ENCODE data around the gene MAP3K19. TPM values are rescaled to one million over a fixed set of nuclear protein-coding genes. Genes with fewer than 3 reads are reported as not detected.

MAP3K19 gene
- polyA plus RNA-seq, 1 donor (not counting 4 experiments of a cell fraction or from before 2014, with no cell fraction given) = not detected

- Histone ChIP-seq H3K9me3 (ENCODE audit: control insufficient read depth, low read depth, low read length) (no peaks in the 10 kb centered on the region), H3K27ac (ENCODE audit: control insufficient read depth, insufficient read depth, low read length) (peak within 1 kb of the TSS; percentile 99), H3K9me1 (ENCODE audit: control insufficient read depth, extremely low read depth, insufficient read depth, low read length) (no peaks in the 10 kb centered on the region), H2AFZ (ENCODE audit: control insufficient read depth, low read length) (peak within 1 kb of the TSS; percentile 97), H4K20me1 (ENCODE audit: control insufficient read depth, extremely low read depth, insufficient read depth, low read length) (peaks cover 17% of the 10 kb centered on the region), H3K4me1 (ENCODE audit: control insufficient read depth, extremely low read depth, insufficient read depth, low read length) (peaks cover 13% of the 10 kb centered on the region), H3K27me3 (ENCODE audit: control insufficient read depth, extremely low read depth, insufficient read depth, low read length) (no peaks in the 10 kb centered on the region), H3K4me2 (ENCODE audit: control insufficient read depth, extremely low read depth, insufficient read depth, low read depth, low read length) (peak within 1 kb of the TSS; percentile 91), H3K36me3 (ENCODE audit: control insufficient read depth in 2 of 2, extremely low read depth in 1 of 2, insufficient read depth in 2 of 2, low read length in 2 of 2) (no peaks in the 10 kb centered on the region), H3K4me3 (ENCODE audit: control insufficient read depth in 2 of 3, extremely low read depth in 1 of 3, insufficient read depth in 2 of 3, low read depth in 1 of 3, low read length in 3 of 3) (peak within 1 kb of the TSS; percentile 64 to 94 (median 91)), H3K79me2 (ENCODE audit: control insufficient read depth, insufficient read depth, low read length) (peaks cover 50% of the 10 kb centered on the region), H3K9ac (ENCODE audit: control insufficient read depth, extremely low read depth, insufficient read depth, low read length) (peak within 1 kb of the TSS; percentile 99)
- FAIRE-seq (no peak), DNase-seq (ENCODE audit: low read depth, low spot score) (peak; percentile 77)
- dilution Hi-C loops (cut with MboI; ENCODE audit: extremely low pct_ligation_motif_present, low sequenced_read_pairs) = no loop called here
- TF ChIP-seq EZH2 (IDR thresholded peaks at IDR 0.05; ENCODE audit: low read length) = no peak
- peak in 1 of 3 experiments; percentile 24 for TF ChIP-seq CTCF (optimal IDR thresholded peaks at IDR 0.05 in 1 of 3, IDR thresholded peaks at IDR 0.05 in 1 of 3, conservative IDR thresholded peaks at IDR 0.05 in 1 of 3; ENCODE audit: extremely low read depth in 1 of 3, insufficient read depth in 2 of 3, low read length in 3 of 3)
These were observed 128.5 kb downstream of the MAP3K19 start, which contains the start of gene CCNT2 for GRCh38 chr2:134918526-134919340. TSS of gene CCNT2 (plus strand) at chr2:134918822. CDS start at chr2:134918855, 33 bp downstream.

- no peak for FAIRE-seq
- H3K9me1 ChIP-seq (ENCODE audit: control insufficient read depth, extremely low read depth, insufficient read depth, low read length) = no peaks in the 10 kb centered on the region
These were observed 129.2 kb downstream of the MAP3K19 start for GRCh38 chr2:134917888-134918525.

More at GRCh38 chr2:134917888-134918525, 129.2 kb downstream of the MAP3K19 start:
- H4K20me1 ChIP-seq (ENCODE audit: control insufficient read depth, extremely low read depth, insufficient read depth, low read length) = peaks cover 17% of the 10 kb centered on the region
- H3K36me3 ChIP-seq (ENCODE audit: control insufficient read depth in 2 of 2, extremely low read depth in 1 of 2, insufficient read depth in 2 of 2, low read length in 2 of 2) = no peaks in the 10 kb centered on the region
- H3K4me1 ChIP-seq (ENCODE audit: control insufficient read depth, extremely low read depth, insufficient read depth, low read length) = peaks cover 13% of the 10 kb centered on the region
- TF ChIP-seq CTCF (optimal IDR thresholded peaks at IDR 0.05 in 1 of 3, IDR thresholded peaks at IDR 0.05 in 1 of 3, conservative IDR thresholded peaks at IDR 0.05 in 1 of 3; ENCODE audit: extremely low read depth in 1 of 3, insufficient read depth in 2 of 3, low read length in 3 of 3) (peak in 2 of 3 experiments; percentile 29 to 36), EZH2 (IDR thresholded peaks at IDR 0.05; ENCODE audit: low read length) (no peak)
- H3K4me3 ChIP-seq (ENCODE audit: control insufficient read depth in 2 of 3, extremely low read depth in 1 of 3, insufficient read depth in 2 of 3, low read depth in 1 of 3, low read length in 3 of 3) = peak overlapping the region; percentile 64 to 73 (median 68)
- peak overlapping the region; percentile 86 for H3K4me2 ChIP-seq (ENCODE audit: control insufficient read depth, extremely low read depth, insufficient read depth, low read depth, low read length)
- no peaks in the 10 kb centered on the region for H3K9me3 ChIP-seq (ENCODE audit: control insufficient read depth, low read depth, low read length)
- H2AFZ ChIP-seq (ENCODE audit: control insufficient read depth, low read length) = peak overlapping the region; percentile 76
- peaks cover 43% of the 10 kb centered on the region for H3K79me2 ChIP-seq (ENCODE audit: control insufficient read depth, insufficient read depth, low read length)
- H3K9ac ChIP-seq (ENCODE audit: control insufficient read depth, extremely low read depth, insufficient read depth, low read length) = peak overlapping the region; percentile 76
- H3K27ac ChIP-seq (ENCODE audit: control insufficient read depth, insufficient read depth, low read length) = peak overlapping the region; percentile 82
- peak; percentile 25 for DNase-seq (ENCODE audit: low read depth, low spot score)
- H3K27me3 ChIP-seq (ENCODE audit: control insufficient read depth, extremely low read depth, insufficient read depth, low read length) = no peaks in the 10 kb centered on the region
- dilution Hi-C loops (cut with MboI; ENCODE audit: extremely low pct_ligation_motif_present, low sequenced_read_pairs) = no loop called here
